Activated CD4-positive, alpha-beta memory T cell treated with anti-CD3 and anti-CD28 coated beads, Interleukin-2, amount 10 ng/mL, durations not matched to agents 7 days and 5 days (primary cell): ENCODE measurements around the gene COL4A6. TPM values are rescaled to one million over a fixed set of nuclear protein-coding genes. Genes with fewer than 3 reads are reported as not detected.

Experiments used
- CTCF ChIA-PET: fragments of 350-600 bp; sonication (Branson Sonifier 250); formaldehyde crosslinking; loops from one replicate; lab custom pipeline; 2021; ENCODE audit warnings: antibody characterized with exemption, inconsistent platforms; lab: Charles Lee
- POLR2A ChIA-PET: fragments of 350-600 bp; sonication (Branson Sonifier 250); formaldehyde crosslinking; loops from one replicate; lab custom pipeline; 2021; ENCODE audit warnings: antibody characterized with exemption; lab: Charles Lee
- DNase-seq: peaks from one replicate; pipeline ENCODE4 v3.0.0-alpha.2; 2020
- H3K27ac Mint-ChIP-seq: one replicate; pipeline ENCODE4 v1.8.0; 2021; ENCODE audit warnings: mild to moderate bottlenecking, mixed read lengths
- H3K27me3 Mint-ChIP-seq: one replicate; pipeline ENCODE4 v1.8.0; 2021; ENCODE audit warnings: mixed read lengths
- H3K36me3 Mint-ChIP-seq: one replicate; pipeline ENCODE4 v1.8.0; 2021; ENCODE audit warnings: low read depth, mixed read lengths
- H3K4me1 Mint-ChIP-seq: one replicate; pipeline ENCODE4 v1.8.0; 2021; ENCODE audit warnings: mixed read lengths
- H3K4me3 Mint-ChIP-seq: one replicate; pipeline ENCODE4 v1.8.0; 2021; ENCODE audit warnings: mild to moderate bottlenecking, mixed read lengths
- H3K9me3 Mint-ChIP-seq: one replicate; pipeline ENCODE4 v1.8.0; 2021; ENCODE audit warnings: mixed read lengths
- total RNA-seq, 2 experiments: library from RNA; stranded (reverse); gene quantifications; one replicate each; pipeline ENCODE4 v1.2.3, GENCODE V29; 2021

Gene COL4A6
- total RNA-seq, 2 experiments from 2014 or later = not detected

DNA sequence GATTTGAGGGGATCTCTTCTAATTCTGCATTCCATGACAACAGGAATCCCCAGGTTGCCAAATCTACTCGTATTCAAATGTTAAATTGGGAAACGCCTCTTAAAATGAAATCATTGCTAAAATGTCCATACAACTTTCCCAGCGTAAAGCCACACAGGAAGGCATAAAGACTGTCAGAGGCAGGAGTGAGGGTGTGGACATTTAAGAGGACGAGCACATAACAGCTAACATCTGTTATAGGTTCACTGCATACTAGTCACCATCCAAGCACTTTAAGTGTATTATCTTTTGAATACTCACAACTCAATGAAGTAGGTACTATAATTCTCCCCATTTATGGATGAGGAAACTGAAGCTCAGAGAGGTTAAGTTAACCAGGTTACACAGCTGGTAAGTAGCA lies 311.1 kb downstream of the COL4A6 start:
- H3K4me1 Mint-ChIP-seq = peaks cover 2% of the 10 kb centered on the region
- H3K36me3 Mint-ChIP-seq = peaks cover 22% of the 10 kb centered on the region
- no peak overlapping the region for H3K4me3 Mint-ChIP-seq
- POLR2A ChIA-PET = no interaction called here
- no peak overlapping the region for H3K27ac Mint-ChIP-seq
- CTCF ChIA-PET = no interaction called here
- no peak for DNase-seq
- H3K9me3 Mint-ChIP-seq = no peaks in the 10 kb centered on the region
- H3K27me3 Mint-ChIP-seq = no peaks in the 10 kb centered on the region

DNA sequence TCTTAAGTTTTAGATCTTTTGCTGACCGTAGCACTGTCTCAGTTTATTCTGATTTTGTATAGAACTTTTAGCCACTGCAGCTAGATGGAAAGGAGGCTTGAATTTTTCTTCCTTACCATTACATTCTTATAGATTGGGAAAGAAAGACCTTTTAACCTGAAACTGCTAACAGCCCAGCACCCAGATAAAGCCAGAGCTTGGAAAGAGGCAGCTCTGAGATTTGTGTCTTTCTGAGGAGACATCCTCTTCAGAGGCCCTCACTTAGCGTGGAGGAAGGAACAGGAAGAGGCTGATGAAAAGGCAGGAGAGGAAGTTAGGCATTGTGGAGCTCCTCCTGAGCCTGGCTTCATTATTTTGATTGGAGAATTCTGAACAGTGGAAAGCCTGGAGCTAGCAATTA lies 311.6 kb downstream of the COL4A6 start:
- no peaks in the 10 kb centered on the region for H3K9me3 Mint-ChIP-seq
- H3K4me3 Mint-ChIP-seq = no peak overlapping the region
- DNase-seq = no peak
- CTCF ChIA-PET = no interaction called here
- no peaks in the 10 kb centered on the region for H3K27me3 Mint-ChIP-seq
- H3K27ac Mint-ChIP-seq = no peak overlapping the region
- peaks cover 20% of the 10 kb centered on the region for H3K36me3 Mint-ChIP-seq
- H3K4me1 Mint-ChIP-seq = peaks cover 2% of the 10 kb centered on the region
- POLR2A ChIA-PET = no interaction called here

DNA sequence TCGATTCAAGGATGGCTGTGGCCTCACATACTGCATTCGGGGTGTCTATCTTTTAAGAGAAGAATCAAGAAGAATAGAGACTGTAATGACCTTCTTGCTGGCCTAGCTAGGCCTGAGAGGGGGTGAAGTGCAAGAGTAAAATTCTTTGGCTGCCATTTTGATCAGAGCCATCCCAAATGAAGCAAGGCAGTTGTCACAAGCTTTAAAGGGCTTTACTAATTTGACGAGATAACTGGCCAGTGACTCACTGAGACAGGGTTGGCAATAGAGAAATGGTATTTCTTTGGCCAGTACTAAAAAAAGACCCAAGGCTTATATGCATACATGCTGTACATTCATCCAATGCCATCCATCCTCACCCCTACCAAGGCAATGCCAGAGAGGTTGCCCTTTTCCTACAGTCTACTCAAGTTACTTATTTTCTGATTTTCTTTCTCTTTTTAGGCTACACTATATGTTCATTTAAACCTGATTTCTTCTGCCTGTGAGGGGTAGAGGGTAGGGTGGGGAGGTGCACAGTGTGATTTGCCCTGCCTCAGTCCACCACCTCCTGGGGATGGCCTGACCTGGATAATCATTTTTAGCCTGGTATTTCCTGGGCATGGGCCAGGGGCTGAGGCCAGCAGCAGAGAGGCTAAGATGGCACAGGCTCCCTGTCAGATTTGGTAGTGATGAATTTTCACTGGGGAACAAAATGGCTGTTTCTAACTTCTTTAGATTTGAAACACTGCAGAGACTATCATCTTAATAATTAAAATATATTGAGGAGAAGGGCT lies 314.4 kb downstream of the COL4A6 start:
- ChIA-PET CTCF (no interaction called here), POLR2A (interaction anchor here (0.9 kb wide), 1 partner anchor 33 kb away, joined by 3 read pairs; the partner anchor contains the start of genes ATG4A and PSMD10)
- DNase-seq = no peak
- peaks cover 7% of the 10 kb centered on the region for H3K4me1 Mint-ChIP-seq
- H3K27ac Mint-ChIP-seq = no peak overlapping the region
- H3K4me3 Mint-ChIP-seq = no peak overlapping the region
- H3K9me3 Mint-ChIP-seq = no peaks in the 10 kb centered on the region
- H3K36me3 Mint-ChIP-seq = peaks cover 6% of the 10 kb centered on the region
- H3K27me3 Mint-ChIP-seq = no peaks in the 10 kb centered on the region

DNA sequence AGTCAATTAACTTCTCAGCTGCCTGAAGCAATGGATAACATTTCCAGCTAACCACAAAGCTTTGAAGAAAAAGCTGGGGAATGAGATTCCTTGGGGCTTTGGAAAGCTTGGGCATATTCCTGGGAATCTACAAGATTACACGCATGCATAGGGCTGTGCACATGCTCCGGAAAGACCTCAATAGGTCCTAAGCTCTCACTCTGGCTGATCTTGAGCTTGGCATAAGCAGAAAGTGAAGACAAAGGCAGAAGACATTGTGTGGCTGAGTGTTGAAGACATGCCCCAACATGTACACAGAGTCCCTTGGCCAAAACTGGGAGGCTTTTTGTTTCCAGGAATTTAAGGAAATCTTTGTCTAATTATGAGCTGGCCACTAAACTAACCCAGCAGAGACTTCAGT lies 315.5 kb downstream of the COL4A6 start:
- POLR2A ChIA-PET = interaction anchor here (0.9 kb wide), 1 partner anchor 31 kb away, joined by 3 read pairs; the partner anchor contains the start of genes ATG4A and PSMD10
- Mint-ChIP-seq H3K4me3 (no peak overlapping the region), H3K4me1 (peaks cover 7% of the 10 kb centered on the region), H3K27ac (no peak overlapping the region), H3K9me3 (no peaks in the 10 kb centered on the region), H3K27me3 (no peaks in the 10 kb centered on the region), H3K36me3 (peaks cover 6% of the 10 kb centered on the region)
- CTCF ChIA-PET = no interaction called here
- DNase-seq = no peak

DNA sequence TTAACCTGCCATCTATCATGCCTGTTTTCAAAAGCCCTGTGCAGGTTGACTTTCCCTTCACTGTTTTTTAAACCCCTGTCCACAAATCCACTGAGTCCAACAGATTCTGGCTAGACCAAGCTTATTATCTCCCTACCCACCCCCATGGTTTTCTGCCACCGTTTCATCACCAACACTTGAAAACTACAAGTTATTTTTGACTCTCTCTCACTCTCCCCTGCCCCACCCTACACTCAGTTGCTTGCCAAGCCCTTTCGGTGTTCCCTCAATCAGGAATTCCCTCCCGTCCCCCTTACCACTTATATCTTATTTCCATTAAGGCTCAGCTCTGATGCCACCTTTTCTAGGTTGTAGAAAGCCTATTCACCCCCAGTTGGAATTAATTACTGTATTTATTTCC lies 316.9 kb downstream of the COL4A6 start:
- Mint-ChIP-seq H3K4me1 (peaks cover 7% of the 10 kb centered on the region), H3K27me3 (no peaks in the 10 kb centered on the region), H3K27ac (no peak overlapping the region), H3K9me3 (no peaks in the 10 kb centered on the region), H3K36me3 (peaks cover 2% of the 10 kb centered on the region), H3K4me3 (no peak overlapping the region)
- POLR2A ChIA-PET = no interaction called here
- no peak for DNase-seq
- CTCF ChIA-PET = no interaction called here

DNA sequence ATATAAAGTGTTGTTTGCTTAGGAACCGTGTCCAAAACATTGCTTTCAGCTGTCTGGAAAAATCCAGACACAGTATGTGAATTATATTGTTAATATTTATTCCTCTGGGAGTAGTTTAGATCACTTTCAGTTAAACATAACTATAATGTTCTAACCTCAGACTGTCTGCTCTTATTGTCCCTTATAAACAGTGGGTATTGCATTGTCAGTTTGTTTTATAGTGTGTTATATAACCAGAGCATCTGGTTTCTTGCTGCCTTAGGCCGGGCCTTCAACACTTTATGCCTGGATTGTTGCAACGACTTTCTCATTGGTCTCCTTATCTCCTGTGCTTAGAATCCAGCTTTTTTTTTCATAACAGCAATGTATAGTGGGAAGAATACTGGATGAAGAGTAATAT lies 320.2 kb downstream of the COL4A6 start:
- Mint-ChIP-seq H3K9me3 (no peaks in the 10 kb centered on the region), H3K27me3 (no peaks in the 10 kb centered on the region), H3K36me3 (no peaks in the 10 kb centered on the region), H3K4me3 (no peak overlapping the region), H3K27ac (no peak overlapping the region), H3K4me1 (peaks cover 5% of the 10 kb centered on the region)
- POLR2A ChIA-PET = no interaction called here
- no peak for DNase-seq
- CTCF ChIA-PET = no interaction called here

DNA sequence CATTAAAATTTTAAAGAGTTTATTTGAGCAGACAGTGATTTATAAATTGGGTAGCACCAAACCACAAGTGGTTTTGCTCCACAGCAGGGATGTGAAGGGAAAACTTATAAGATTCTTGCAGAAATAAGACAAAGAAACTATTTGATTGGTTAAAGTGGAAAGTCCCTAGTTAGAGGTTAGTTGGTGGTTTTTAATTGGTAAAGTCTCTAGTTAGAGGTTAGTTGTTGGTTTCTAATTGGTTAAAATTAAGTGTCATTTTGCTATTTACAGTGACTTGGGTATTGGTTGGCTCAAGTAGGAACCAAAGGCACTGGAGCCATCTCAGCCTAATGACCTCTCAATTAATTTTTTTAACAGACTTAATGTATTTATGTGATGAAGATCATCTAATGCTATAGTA lies 323.7 kb downstream of the COL4A6 start:
- Mint-ChIP-seq H3K4me3 (no peak overlapping the region), H3K27ac (no peak overlapping the region), H3K4me1 (no peaks in the 10 kb centered on the region), H3K9me3 (no peaks in the 10 kb centered on the region), H3K27me3 (no peaks in the 10 kb centered on the region), H3K36me3 (no peaks in the 10 kb centered on the region)
- CTCF ChIA-PET = no interaction called here
- no peak for DNase-seq
- POLR2A ChIA-PET = no interaction called here

Other genes with a start within 250 kb of the COL4A6 start
- gene COL4A5, start 1.4 kb upstream of the COL4A6 start, total RNA-seq = not detected